HG03060 (cell line): ENCODE results near the gene MPHOSPH10.
"Not testable (repeated sequence)": the region's sequence is repeated elsewhere in the genome, so short reads cannot be mapped to it uniquely, and the experiment has no call there.

Experiments used
- ATAC-seq: cut with Tn5 transposase; IDR thresholded peaks from one replicate; pipeline ENCODE4 v1.9.1; 2021; ENCODE audit warnings: low read depth, moderate number of reproducible peaks; ENCODE audit not compliant: unreplicated experiment

Gene MPHOSPH10

DNA sequence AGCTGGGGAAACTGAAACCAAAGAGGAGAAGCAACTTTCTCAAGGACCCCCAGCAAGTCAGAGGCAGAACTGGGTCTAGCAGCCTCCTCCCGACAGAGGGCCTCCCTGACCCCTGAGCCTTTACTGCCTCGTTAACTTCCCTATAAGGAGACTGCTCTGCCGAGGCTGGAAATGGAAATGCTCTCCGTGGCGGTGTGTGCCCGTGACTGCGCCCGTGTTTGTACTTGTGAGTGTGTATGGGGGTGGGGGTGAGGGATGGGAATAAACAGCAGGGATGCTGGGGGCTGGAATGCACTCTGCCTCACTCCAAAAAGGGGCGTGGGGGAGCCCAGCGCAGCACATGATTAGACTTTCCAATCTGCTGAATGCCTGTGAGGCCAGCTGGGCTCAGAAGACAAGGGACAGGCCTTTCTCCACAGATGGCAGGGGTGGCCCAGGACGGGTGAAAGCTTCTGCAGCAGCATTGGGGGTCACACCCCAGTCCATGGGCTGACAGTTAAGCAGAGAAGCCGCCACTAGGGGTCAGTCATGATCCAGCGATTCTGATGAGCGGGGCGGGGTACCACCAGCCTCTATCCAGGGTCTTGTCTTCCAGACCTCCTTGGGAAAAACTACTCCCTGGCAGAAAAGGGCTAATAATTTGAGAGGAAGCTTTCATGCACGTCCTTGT is 26.8 kb downstream of the MPHOSPH10 start:
- ATAC-seq: no peak

GRCh38 chr2:71166812-71167211 is 36.4 kb downstream of the MPHOSPH10 start:
- ATAC-seq: no peak

DNA sequence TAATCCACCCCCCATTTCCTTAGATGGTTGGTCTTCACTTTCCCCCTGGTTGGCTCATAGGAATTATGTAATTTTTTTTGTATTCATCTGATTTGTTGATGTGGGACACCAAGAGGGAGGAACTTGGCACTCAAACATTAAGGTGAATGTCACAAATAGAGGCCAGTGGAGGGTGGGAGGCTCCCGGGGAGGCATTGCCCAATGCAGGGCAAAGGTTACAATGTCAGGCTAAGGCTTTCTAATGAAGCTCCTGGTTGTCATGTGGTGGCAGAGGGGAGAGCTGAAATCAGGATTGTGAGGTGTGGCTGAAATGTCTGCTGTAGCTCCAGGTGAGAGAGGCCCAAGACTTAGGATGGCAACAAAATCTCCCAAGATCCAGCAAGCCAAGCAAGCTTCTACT is 42.7 kb downstream of the MPHOSPH10 start:
- no peak for ATAC-seq

GRCh38 chr2:71174207-71174606 is 43.8 kb downstream of the MPHOSPH10 start:
- no peak for ATAC-seq

DNA sequence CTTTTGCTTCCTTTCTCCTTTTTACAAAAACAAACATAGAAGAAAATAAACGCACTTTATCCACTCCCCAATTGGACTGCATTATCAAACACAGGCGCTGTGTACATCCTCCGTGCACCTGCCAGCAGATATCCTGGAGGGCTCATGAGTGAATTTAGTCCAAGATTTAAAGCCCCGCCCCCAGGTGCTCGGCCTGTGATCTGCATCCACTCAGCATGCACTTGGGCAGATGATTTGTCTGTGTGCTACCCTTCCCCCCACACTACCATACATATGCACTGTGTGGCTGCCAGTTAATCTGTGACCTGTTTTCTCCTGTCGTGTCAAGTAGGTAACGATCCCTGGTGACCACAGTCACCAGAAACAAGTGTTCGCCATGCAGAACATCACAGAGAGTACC is 48.4 kb downstream of the MPHOSPH10 start:
- ATAC-seq: not testable (repeated sequence)

GRCh38 chr2:71181316-71181715 is 50.9 kb downstream of the MPHOSPH10 start:
- no peak for ATAC-seq

DNA sequence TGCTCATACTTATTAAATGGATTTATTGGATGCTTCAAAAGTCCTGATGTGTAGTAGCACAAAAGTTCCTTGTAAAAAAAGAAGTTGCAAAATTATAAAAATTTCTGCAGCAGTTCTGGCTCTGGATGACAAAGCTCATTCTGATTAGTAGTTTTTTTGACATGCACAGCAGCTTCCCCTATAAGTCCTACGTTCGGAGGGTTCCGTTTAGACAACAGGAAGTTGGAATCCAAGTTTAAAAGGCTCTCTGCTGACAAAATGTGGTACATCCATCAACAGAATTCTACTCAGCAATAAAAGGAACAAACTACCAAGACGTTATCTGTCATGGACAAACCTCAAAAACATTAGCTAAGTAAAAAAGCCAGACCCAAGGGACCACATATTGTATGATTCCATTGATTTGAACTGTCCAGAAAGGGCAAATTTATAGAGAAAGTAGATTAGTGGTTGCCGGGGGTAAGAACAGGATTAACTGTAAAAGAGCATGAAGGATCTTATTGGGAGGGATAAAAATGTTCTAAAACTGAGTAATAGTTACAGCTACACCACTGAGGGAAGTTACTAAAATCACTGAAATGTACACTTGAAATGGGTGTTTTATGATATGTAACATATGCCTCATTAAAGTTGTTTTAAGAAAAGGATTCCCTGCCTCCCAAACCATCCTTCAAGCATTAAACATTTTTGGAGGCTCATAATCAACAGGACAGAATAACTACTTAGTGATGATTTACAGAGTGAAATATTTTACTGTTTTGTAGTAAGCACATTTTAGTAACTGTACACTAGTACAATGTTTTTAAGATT is 53.1 kb downstream of the MPHOSPH10 start:
- not testable (repeated sequence) for ATAC-seq

GRCh38 chr2:71186973-71187372 is 56.5 kb downstream of the MPHOSPH10 start:
- ATAC-seq: no peak

DNA sequence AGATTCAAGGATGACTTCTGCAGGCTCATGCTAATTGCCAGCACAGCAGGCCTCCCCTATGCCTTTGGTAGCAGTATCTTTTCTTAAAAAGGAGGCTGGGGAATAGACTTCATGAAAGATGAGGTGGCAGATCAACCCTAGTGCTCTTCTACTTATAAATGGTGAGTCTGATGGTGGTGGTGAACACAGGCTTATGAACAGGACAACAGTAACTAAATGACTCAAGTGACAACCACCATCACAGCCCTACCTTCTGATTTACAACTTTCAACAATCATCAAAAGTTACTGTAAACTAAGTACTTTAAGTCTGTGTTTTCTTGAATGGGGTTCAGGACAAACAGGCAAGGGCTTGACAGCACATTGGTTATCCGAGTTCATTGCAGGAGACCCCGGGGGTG is 57.2 kb downstream of the MPHOSPH10 start:
- ATAC-seq: no peak

DNA sequence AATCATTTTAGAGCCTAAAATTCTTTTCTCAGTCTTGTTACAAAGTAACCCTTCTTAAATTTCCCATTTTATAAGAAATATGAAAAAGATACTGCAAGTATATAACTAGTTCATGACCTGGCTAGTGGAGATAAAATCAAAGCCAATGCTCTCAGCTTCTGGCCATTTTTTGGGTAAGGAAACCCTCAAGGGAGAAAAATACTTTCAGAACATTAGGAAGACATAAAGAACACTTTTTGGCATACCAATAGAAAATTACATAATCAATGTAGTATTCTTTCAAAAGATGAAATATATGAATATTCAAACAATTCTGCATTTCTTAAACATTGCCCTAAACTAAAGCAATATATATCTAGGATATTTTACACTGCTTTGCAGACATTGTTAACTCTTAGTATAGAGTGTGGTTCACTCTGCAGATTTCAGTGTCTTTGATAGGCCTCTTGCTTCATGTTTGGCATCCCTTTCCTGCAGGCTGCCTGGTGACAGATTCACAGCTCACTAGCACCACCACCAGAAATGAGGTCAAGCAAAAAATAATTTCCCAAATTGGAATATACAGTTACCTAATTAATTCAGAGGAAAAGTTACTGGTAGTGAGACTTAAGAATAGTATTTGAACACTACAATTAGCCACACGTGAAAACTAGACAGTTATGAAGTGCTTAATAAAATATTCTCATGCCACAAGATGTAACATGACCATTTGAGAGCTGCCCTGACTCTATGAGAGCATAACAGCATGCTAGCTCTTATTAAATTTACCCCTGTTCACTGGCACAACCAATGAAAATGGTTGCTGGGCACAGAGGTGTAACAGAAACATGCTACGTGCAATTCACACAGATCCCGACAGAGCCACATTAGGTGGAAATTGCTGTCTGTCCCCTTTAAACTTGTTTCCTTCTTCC is 60.5 kb downstream of the MPHOSPH10 start:
- ATAC-seq: no peak

- ATAC-seq: no peak
Measured at GRCh38 chr2:71191570-71191943, 61.1 kb downstream of the MPHOSPH10 start.
